Epidermal melanocyte (primary cell): Measurements from ENCODE around the gene PTPRD.

Source experiments
- DNase-seq: peaks from one replicate; pipeline ENCODE4 v3.0.0; 2011; ENCODE audit warnings: low spot score; ENCODE audit not compliant: insufficient read length

Gene PTPRD

GRCh38 chr9:10055886-10056395 lies 556.9 kb downstream of the PTPRD start:
- DNase-seq = no peak

- DNase-seq = no peak
Observed at GRCh38 chr9:10054456-10054855, 558.3 kb downstream of the PTPRD start.

- DNase-seq = no peak
Observed at GRCh38 chr9:10052916-10053315, 559.9 kb downstream of the PTPRD start.

- no peak for DNase-seq
Observed at GRCh38 chr9:10052181-10052580, 560.6 kb downstream of the PTPRD start.

DNA sequence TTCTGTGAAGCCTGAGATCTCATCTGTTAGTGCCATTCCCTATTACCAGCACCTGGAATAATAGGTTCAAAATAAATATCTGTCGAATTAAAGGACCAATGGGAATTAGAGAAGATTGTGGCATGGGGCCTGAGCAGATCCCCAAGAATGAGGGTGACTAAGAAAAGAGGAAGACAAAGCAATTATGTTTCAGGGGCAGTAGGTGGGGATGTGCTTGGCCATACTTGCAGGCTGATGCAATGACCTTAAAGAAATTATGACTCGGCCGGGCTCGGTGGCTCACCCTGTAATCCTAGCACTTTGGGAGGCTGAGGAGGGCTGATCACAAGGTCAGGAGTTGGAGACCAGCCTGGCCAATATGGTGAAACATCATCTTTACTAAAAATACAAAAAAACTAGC lies 562.8 kb downstream of the PTPRD start:
- no peak for DNase-seq

GRCh38 chr9:10048994-10049393 lies 563.8 kb downstream of the PTPRD start:
- DNase-seq = no peak

DNA sequence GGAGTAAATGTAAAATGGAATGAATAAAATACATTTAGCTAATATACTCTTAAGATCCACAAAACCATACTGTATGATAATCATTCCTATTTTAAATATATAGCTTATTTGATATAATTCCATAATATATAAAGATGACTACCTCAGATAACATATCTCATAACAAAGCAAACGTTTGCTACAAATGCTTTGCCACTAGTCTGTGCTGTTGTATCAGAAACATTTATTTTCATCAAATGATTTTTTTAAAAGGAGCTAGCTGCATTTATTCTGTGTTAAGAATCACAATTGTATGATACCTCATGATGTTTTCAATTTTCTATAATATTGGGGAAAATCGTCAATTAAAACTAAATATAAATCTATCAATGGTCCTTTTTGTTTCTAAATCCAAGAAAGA lies 567.2 kb downstream of the PTPRD start:
- DNase-seq = no peak

- DNase-seq = no peak
Observed at GRCh38 chr9:10041726-10042229, 571.0 kb downstream of the PTPRD start.

- no peak for DNase-seq
Observed at GRCh38 chr9:10036095-10036494, 576.7 kb downstream of the PTPRD start.

DNA sequence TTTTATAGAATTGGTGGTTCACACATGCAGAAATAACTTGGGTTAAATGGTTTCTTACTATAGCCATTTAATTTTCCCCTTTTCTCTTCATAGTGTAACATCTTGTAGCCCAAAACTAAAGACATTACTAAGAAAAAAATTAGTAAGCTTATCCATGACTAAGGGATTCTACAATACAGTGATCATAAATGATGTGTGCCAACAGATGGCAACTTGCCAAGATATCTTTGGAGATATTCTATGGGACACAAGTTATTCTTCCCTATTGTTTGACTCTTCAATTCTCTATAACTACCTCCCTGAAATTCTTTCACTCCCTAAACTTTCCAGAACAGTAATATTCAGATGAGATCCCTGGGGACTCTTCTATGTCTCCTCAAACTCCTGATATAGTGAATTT lies 580.6 kb downstream of the PTPRD start:
- no peak for DNase-seq

DNA sequence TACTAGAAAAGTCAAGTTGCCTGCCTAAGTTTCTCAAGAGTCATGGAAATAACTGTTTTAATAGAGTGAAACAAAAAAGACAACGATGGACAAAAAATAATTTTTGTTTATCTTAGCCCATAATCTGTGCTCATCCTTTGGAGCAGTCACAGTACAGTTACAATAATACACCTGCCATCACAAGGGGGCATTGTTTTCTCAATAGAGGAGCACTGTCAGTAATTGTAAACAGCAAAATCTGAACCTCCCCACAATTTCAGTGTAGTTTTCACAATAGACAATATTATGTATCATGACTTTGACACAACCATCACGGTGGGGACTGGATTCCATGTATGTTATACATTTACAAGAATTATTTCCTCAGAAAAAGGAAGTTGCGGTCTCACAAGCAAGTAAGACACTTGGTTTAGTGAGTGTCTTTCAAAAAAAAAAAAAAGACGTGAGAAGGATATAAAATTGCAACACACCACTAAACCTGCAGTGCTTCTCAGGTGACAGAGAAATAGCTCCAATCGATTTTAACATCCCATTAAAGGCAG lies 586.3 kb downstream of the PTPRD start:
- no peak for DNase-seq

- no peak for DNase-seq
Observed at GRCh38 chr9:10015755-10016154, 597.0 kb downstream of the PTPRD start.

GRCh38 chr9:10014889-10015288 lies 597.9 kb downstream of the PTPRD start:
- no peak for DNase-seq

DNA sequence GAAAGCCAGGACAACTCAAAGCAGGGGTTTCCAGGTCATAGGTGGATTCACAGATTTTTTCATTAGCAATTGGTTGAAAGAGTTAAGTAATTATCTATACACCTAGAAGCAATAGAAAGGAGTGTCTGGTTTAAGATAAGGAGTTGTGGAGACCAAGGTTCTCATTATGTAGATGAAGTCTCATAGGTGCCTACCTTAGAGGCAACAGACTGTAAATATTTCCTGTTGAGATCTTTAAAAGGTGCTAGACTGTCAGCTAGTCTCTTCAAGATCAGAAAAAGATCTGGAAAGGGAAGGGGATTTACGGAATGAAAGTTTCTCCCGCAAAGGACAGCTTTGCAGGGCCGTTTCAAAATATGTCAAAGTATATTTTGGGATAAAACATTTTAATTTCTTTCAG lies 603.4 kb downstream of the PTPRD start:
- no peak for DNase-seq

DNA sequence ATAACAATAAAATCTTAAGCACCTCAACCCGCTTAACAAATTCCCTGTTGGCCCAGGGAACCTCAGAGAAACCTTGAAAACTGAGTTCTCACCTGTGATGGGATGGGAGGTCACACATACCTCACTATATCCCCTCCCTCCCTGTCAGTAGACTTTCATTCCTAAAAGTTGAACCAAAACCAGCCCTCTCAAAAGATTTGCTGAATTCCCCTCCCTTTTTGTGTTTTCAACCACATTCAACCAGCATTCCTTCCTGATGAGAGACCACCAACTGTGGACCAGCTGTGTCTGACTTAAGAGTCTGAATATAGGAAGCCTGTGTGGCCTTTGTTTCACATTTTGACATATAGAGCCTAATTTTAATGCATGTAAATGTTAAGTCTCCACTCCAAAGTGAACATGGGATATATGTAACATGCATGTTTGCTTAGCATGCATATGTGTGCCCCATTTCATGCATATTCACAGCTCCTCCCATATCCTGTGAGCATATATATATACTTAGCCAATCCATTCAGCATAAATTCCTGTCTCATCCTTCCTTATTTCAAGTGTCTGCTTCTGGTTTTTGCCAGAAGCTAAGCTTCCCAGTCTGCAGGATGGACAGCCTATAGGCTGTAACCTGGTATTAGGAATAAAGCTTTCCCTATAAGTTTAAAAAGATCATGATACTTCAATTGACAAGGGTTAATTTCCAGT lies 604.6 kb downstream of the PTPRD start:
- no peak for DNase-seq

DNA sequence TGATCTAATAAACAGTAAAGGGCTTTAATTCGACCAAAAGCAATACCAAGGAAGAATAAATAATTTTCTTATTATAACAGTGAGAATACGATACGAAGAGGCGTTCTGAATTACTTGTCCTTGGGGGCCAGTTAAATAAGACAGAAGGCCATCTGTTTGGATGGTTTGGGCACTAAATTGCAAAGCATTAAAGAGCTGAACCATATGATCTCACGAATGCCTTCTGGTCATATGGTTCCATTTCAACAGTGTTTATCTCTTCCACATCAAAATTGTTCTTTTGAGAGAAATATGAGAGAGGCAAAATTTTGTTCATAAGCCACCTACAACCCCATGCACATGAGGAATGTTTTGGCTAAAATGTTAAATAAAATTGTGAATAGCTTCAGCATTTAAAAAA lies 605.4 kb downstream of the PTPRD start:
- no peak for DNase-seq

GRCh38 chr9:10005206-10005605 lies 607.6 kb downstream of the PTPRD start:
- DNase-seq = no peak

DNA sequence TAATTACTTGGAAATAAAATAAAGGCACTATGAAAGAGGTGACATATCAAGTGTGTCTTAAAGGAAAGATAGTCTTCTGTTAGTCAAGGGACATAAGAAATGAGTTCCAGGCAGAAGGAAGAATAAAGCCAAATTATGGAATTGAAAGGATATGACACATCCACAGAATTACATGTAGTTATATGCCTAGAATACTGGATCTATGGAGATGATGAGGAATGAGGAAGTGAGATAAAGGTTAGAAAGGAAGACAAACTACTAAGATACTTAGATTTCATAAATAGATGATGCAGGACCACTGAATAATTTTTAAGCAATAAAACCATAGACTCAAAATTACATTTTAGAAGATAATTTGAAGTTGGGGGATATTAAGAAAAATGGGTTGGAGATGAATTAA lies 609.8 kb downstream of the PTPRD start:
- no peak for DNase-seq

DNA sequence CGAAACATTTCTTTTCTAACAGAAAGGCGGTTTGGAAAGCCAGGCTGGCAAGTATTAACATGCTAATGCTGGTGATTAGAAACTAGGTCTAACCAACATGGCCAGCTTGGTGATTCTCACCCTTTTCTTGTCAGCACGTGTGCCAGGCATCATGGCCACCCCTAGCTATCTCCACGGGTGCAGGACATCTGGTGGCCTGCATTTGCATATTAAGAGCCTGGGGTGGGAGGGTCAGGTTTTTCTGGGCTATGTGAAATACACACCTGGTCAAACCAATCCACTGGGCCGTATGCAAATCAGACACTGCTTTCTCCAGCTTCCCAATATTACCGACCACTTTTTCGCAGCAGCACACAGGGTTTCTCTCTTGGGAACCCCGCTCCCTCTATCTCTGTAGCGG lies 612.1 kb downstream of the PTPRD start:
- no peak for DNase-seq

GRCh38 chr9:9998491-9999287 lies 614.1 kb downstream of the PTPRD start:
- DNase-seq = no peak

- no peak for DNase-seq
Observed at GRCh38 chr9:9997585-9997984, 615.2 kb downstream of the PTPRD start.

GRCh38 chr9:9996259-9996658 lies 616.5 kb downstream of the PTPRD start:
- no peak for DNase-seq
